Coronary artery (tissue), 2 donors: ENCODE results near the gene AZU1.
"Not testable (repeated sequence)": the region's sequence is repeated elsewhere in the genome, so short reads cannot be mapped to it uniquely, and the experiment has no call there.

Experiments
- DNase-seq: peaks from one replicate; pipeline ENCODE4 v3.0.0-alpha.2; 2017; ENCODE audit warnings: low spot score
- H3K27ac ChIP-seq, 2 donors: fragments of 200-600 bp; sonication (generic); one replicate each; pipeline ENCODE4 v1.5.1; 2016 to 2019
- H3K4me3 ChIP-seq: fragments of 200-600 bp; sonication (generic); 2 replicates; pipeline ENCODE4 v1.5.1; 2016; ENCODE audit warnings: mild to moderate bottlenecking, moderate library complexity
- TF ChIP-seq, protein P1 (sequence below): fragments of 200-600 bp; sonication (generic); IDR thresholded peaks from one replicate; pipeline ENCODE4 v1.5.1; 2019; ENCODE audit warnings: antibody characterized with exemption

AZU1 gene

DNA sequence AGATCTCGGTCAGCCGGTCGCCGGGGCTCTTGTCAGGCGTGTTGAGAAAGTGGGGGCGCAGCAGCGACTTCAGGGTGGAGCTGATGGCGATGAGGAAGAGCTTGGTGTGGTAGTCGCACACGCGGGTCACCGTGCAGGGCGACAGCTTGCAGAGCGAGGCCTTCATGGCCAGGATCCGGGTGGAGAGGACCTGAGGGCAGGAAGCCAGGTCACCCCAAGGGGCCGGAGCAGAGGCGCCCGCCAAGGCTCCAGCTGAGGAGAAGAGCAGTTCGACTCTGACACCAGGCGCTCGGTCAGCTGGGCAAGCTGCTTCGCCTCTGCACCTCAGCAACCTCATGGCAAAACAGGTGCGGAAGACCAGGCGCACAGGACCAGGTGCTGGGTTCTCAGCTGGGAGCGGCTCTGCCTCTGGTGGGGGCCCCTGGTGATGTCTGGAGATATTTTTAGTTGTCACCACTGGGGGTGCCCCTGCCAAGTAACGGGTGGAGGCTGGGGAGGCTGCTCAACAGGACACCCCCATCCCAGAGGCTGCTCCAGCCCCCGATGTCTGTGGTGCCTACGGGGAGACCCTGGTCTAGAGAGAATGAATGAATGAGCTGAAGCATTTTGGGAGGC is 47.7 kb downstream of the AZU1 start:
- no peak for DNase-seq
- Histone ChIP-seq H3K27ac (no peak overlapping the region), H3K4me3 (no peak overlapping the region)
- TF ChIP-seq, protein P1, sequence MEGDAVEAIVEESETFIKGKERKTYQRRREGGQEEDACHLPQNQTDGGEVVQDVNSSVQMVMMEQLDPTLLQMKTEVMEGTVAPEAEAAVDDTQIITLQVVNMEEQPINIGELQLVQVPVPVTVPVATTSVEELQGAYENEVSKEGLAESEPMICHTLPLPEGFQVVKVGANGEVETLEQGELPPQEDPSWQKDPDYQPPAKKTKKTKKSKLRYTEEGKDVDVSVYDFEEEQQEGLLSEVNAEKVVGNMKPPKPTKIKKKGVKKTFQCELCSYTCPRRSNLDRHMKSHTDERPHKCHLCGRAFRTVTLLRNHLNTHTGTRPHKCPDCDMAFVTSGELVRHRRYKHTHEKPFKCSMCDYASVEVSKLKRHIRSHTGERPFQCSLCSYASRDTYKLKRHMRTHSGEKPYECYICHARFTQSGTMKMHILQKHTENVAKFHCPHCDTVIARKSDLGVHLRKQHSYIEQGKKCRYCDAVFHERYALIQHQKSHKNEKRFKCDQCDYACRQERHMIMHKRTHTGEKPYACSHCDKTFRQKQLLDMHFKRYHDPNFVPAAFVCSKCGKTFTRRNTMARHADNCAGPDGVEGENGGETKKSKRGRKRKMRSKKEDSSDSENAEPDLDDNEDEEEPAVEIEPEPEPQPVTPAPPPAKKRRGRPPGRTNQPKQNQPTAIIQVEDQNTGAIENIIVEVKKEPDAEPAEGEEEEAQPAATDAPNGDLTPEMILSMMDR = no peak

DNA sequence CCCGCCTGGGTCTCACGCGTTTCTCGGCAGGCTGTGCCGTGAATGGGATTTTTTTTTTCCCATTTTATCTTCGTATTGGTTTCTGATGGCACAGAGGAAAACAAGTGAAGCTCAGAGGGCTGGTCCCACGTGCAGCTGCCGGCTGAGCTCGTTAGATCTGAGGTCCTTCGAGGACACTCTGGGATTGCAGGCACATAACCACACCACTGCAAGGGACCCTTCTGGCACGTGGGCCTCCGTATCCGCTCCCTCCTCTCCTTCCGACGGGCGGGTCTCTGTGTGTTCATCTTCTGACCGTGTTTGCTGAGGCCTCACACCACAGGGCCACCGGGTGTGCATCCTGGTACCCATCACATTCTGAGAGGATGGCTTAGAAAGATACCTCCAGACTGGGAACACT is 48.5 kb downstream of the AZU1 start:
- DNase-seq = no peak
- TF ChIP-seq, protein P1 = no peak
- H3K27ac ChIP-seq = no peak overlapping the region

DNA sequence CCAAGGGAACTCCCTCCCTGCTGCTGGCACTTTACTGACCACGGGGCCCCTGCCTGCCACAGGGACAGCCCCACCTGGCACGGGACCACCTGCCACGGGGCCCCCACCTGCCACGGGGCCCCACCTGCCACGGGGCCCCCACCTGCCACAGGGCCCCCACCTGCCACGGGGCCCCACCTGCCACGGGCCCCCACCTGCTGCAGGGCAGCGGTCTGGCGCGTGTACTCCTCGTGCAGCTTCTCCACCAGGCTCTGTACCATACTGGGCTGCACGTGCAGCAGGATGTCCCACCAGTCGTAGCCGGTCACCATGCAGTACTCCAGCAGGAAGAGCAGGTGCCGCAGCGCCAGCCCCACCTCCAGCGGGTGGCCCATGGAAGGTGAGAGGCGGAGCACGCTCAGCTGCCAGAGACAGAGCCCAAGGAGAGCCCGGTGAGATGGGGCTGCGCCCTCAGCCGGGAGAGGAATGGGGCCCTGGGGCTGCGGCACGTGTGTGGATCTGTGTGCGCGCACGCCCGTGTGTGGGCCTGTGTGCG is 49.2 kb downstream of the AZU1 start:
- no peak for DNase-seq
- no peak overlapping the region for H3K27ac ChIP-seq
- H3K4me3 ChIP-seq = no peak overlapping the region
- TF ChIP-seq, protein P1 = no peak

More for the DNA sequence above, 48.5 kb downstream of the AZU1 start:
- H3K4me3 ChIP-seq = no peak overlapping the region

DNA sequence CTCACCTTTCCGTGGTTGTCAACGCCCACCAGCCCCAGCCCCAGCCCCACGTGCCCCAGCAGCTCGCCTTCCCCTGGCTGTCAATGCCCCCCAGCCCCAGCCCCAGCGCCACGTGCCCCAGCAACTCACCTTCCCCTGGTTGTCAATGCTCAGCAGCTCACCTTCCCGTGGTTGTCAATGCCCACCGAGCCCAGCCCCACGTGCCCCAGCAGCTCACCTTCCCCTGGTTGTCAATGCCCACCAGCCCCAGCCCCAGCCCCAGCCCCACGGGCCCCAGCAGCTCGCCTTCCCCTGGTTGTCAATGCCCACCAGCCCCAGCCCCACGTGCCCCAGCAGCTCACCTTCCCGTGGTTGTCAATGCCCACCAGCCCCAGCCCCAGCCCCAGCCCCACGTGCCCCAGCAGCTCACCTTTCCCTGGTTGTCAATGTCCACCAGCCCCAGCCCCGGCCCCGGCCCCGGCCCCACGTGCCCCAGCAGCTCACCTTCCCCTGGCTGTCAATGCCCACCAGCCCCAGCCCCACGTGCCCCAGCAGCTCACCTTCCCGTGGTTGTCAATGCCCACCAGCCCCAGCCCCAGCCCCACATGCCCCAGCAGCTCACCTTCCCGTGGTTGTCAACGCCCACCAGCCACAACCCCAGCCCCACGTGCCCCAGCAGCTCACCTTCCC is 50.5 kb downstream of the AZU1 start:
- H3K4me3 ChIP-seq, H3K27ac ChIP-seq, DNase-seq: not testable (repeated sequence)

DNA sequence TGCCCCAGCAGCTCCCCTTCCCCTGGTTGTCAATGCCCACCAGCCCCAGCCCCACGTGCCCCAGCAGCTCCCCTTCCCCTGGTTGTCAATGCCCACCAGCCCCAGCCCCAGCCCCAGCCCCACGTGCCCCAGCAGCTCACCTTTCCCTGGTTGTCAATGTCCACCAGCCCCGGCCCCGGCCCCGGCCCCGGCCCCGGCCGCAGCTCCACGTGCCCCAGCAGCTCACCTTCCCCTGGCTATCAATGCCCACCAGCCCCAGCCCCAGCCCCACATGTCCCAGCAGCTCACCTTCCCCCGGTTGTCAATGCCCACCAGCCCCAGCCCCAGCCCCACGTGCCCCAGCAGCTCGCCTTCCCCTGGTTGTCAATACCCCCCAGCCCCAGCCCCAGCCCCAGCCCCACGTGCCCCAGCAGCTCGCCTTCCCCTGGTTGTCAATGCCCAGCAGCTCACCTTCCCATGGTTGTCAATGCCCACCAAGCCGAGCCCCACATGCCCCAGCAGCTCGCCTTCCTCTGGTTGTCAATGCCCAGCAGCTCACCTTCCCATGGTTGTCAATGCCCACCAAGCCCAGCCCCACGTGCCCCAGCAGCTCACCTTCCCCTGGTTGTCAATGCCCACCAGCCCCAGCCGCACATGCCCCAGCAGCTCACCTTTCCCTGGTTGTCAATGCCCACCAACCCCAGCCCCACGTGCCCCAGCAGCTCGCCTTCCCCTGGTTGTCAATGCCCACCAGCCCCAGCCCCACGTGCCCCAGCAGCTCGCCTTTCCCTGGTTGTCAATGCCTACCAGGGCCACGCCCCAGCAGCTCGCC is 51.3 kb downstream of the AZU1 start:
- not testable (repeated sequence) for DNase-seq, H3K4me3 ChIP-seq, H3K27ac ChIP-seq

DNA sequence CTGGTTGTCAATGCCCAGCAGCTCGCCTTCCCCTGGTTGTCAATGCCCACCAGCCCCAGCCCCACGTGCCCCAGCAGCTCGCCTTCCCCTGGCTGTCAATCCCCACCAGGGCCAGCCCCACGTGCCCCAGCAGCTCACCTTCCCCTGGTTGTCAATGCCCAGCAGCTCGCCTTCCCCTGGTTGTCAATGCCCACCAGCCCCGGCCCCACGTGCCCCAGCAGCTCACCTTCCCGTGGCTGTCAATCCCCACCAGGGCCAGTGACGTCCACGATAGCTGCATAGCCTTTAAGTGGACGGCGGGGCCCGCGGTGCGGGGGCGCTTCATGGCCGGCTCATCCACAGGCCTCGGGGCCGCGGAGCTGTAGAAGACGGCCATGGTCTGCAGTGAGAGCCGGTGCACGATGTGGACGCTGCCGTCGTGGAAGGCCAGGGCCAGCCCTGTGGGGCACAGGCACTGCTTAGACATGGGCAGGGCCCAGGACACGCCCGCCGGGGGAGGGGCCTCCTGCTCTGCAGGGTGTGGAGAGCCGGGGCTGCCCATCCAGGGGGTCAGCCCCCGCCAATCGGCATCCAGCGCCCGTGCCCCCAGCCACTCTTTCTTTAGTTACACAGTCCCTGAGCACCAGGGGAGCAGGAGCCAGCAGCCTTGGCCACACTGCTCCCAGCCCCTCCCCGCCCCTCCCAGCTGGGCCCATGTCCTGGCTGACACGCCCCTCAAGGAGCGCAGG is 52.2 kb downstream of the AZU1 start:
- TF ChIP-seq, protein P1 = no peak
- DNase-seq = no peak
- H3K4me3 ChIP-seq = no peak overlapping the region
- no peak overlapping the region for H3K27ac ChIP-seq
